K562 (cell line): ENCODE data around the gene ATP6V1F. TPM values are rescaled to one million over a fixed set of nuclear protein-coding genes. Genes with fewer than 3 reads are reported as not detected.

ENCODE experiments used
- ATAC-seq: fragments of 200-7000 bp; cut with Tn5 transposase; 3 replicates; pipeline ENCODE4 v1.9.1; 2020; ENCODE audit warnings: moderate library complexity
- BruUV-seq: library from RNA; stranded (reverse); fragments of 400-500 nt; replicated peaks from 2 replicates; lab custom pipeline; 2021; lab: Mats Ljungman, UMichigan
- CTCF ChIA-PET: fragments of 300-600 bp; formaldehyde crosslinking; extraction: SDS; loops from one replicate; lab custom pipeline; 2021; ENCODE audit warnings: low intra/inter-chr PET ratio; lab: Yijun Ruan, JAX
- POLR2A ChIA-PET: fragments of 300-600, 350-650 bp; sonication (Branson Sonifier 250); formaldehyde crosslinking; extraction: SDS; loops from one replicate; lab custom pipeline; 2021; ENCODE audit warnings: antibody characterized with exemption, inconsistent platforms; lab: Yijun Ruan, JAX
- DNase-seq, 4 experiments: peaks; one replicate each; pipeline versions ENCODE4 v3.0.0 to v3.0.0-alpha.2; 2011 to 2018; ENCODE audit warnings: low spot score in 3 of 4, mixed read lengths in 3 of 4; ENCODE audit errors: extremely low read depth in 1 of 4
- FAIRE-seq: peaks from 2 replicates; lab custom pipeline; 2011; peaks lifted over from hg19 to GRCh38; lab: Jason Lieb, UNC
- H2AFZ ChIP-seq: 2 replicates; pipeline ENCODE4 v1.6.0; 2011; ENCODE audit warnings: low read depth, low read length, control low read depth, inconsistent platforms
- H3K27ac ChIP-seq: fragments of 200-600 bp; 3 replicates; pipeline ENCODE4 v1.8.0; 2011; ENCODE audit warnings: low read depth, mild to moderate bottlenecking, control low read depth, inconsistent platforms, low read length, moderate library complexity, mixed read lengths; ENCODE audit errors: extremely low read depth
- H3K27me3 ChIP-seq, 2 experiments: fragments of 300-600 bp in 1 of 2; 2 replicates in 1 of 2; 3 replicates in 1 of 2; pipeline versions ENCODE4 v1.6.0 to v1.8.0; 2011; ENCODE audit warnings: inconsistent platforms in 2 of 2, low read length in 2 of 2, mild to moderate bottlenecking in 1 of 2, mixed read lengths in 1 of 2, moderate library complexity in 1 of 2; ENCODE audit not compliant: control insufficient read depth in 2 of 2, insufficient read depth in 2 of 2
- H3K36me3 ChIP-seq: fragments of 300-600 bp; 3 replicates; pipeline ENCODE4 v1.8.0; 2011; ENCODE audit warnings: mild to moderate bottlenecking, low read length, inconsistent platforms; ENCODE audit not compliant: control insufficient read depth, insufficient read depth
- H3K4me1 ChIP-seq, 2 experiments: fragments of 200-600 bp in 1 of 2; replicated peaks in 1 of 2; 2 replicates in 1 of 2; 3 replicates in 1 of 2; pipeline versions ENCODE4 v1.5.1 to v1.8.0; 2011; ENCODE audit warnings: inconsistent platforms in 2 of 2, low read length in 2 of 2, mild to moderate bottlenecking in 1 of 2, mixed read lengths in 1 of 2, moderate library complexity in 1 of 2; ENCODE audit not compliant: control insufficient read depth in 2 of 2, insufficient read depth in 2 of 2
- H3K4me2 ChIP-seq: 2 replicates; pipeline ENCODE4 v1.6.1; 2011; ENCODE audit warnings: low read length, control low read depth, inconsistent platforms, mixed read lengths; ENCODE audit not compliant: insufficient read depth
- H3K4me3 ChIP-seq: fragments of 200-600 bp; sonication (generic), shearing (Covaris generic); 2 replicates; pipeline ENCODE4 v1.5.1; 2016; ENCODE audit warnings: control low read depth, inconsistent platforms
- H3K79me2 ChIP-seq: fragments of 200-600 bp; 3 replicates; pipeline ENCODE4 v1.8.0; 2011; ENCODE audit warnings: low read length, inconsistent platforms; ENCODE audit not compliant: control insufficient read depth, insufficient read depth
- H3K9ac ChIP-seq, 2 experiments: 2 replicates each; pipeline versions ENCODE4 v1.6.0 to v1.6.1; 2011; ENCODE audit warnings: low read depth in 2 of 2, low read length in 2 of 2, control low read depth in 1 of 2, inconsistent platforms in 1 of 2, mild to moderate bottlenecking in 1 of 2, mixed read lengths in 1 of 2; ENCODE audit not compliant: insufficient read depth in 1 of 2
- H3K9me1 ChIP-seq: one replicate; pipeline ENCODE4 v1.6.0; 2011; ENCODE audit warnings: inconsistent platforms, mild to moderate bottlenecking, low read length, moderate library complexity; ENCODE audit not compliant: control insufficient read depth, insufficient read depth
- H3K9me3 ChIP-seq: replicated peaks from 2 replicates; pipeline ENCODE4 v1.5.1; 2011; ENCODE audit warnings: low read depth, low read length, inconsistent platforms; ENCODE audit not compliant: control insufficient read depth, insufficient read depth
- H4K20me1 ChIP-seq: replicated peaks from 2 replicates; pipeline ENCODE4 v1.6.1; 2011; ENCODE audit warnings: low read length, inconsistent platforms, mixed read lengths; ENCODE audit not compliant: control insufficient read depth, insufficient read depth
- CREB1 ChIP-seq, 2 experiments: sonication (generic) in 1 of 2; formaldehyde crosslinking in 1 of 2; IDR thresholded peaks; 2 replicates each; pipeline versions ENCODE4 v1.6.1 to v1.8.0; 2012 to 2022; ENCODE audit warnings: inconsistent platforms in 1 of 2, mild to moderate bottlenecking in 1 of 2, missing genetic modification reagents in 1 of 2, moderate library complexity in 1 of 2
- DDX20 ChIP-seq: fragments of 450-650 bp; IDR thresholded peaks from 2 replicates; pipeline ENCODE4 v1.6.1; 2016; ENCODE audit warnings: missing genetic modification characterization, low read depth, mild to moderate bottlenecking, missing compliant biosample characterization, moderate library complexity
- FOXK2 ChIP-seq, 2 experiments: fragments of 450-650 bp; IDR thresholded peaks in 1 of 2; conservative IDR thresholded peaks in 1 of 2; 2 replicates each; pipeline ENCODE4 v1.6.1; 2016; ENCODE audit warnings: low read depth in 2 of 2, mild to moderate bottlenecking in 1 of 2
- LARP7 ChIP-seq: fragments of 450-650 bp; IDR thresholded peaks from 2 replicates; pipeline ENCODE4 v1.6.1; 2016
- MCM3 ChIP-seq: fragments of 450-650 bp; IDR thresholded peaks from 2 replicates; pipeline ENCODE4 v1.6.1; 2016
- NBN ChIP-seq: fragments of 450-650 bp; IDR thresholded peaks from 2 replicates; pipeline ENCODE4 v1.6.1; 2016; ENCODE audit warnings: low read depth, mild to moderate bottlenecking
- NCOA2 ChIP-seq, 2 experiments: fragments of 450-650 bp; IDR thresholded peaks; 2 replicates each; pipeline ENCODE4 v1.6.1; 2018; ENCODE audit warnings: mild to moderate bottlenecking in 2 of 2, moderate library complexity in 1 of 2; ENCODE audit not compliant: partially characterized antibody in 2 of 2
- SIRT6 ChIP-seq: IDR thresholded peaks from one replicate; pipeline ENCODE4 v1.6.1; 2012; ENCODE audit warnings: low read depth, mild to moderate bottlenecking, control low read depth, inconsistent platforms, low read length, moderate library complexity
- THRB ChIP-seq: fragments of 450-650 bp; formaldehyde crosslinking; conservative IDR thresholded peaks from 2 replicates; pipeline ENCODE4 v1.4.0; 2022; ENCODE audit warnings: mild to moderate bottlenecking, missing genetic modification characterization
- USF1 ChIP-seq: sonication (generic); formaldehyde crosslinking; IDR thresholded peaks from 2 replicates; pipeline ENCODE4 v1.9.0; 2022; ENCODE audit warnings: mild to moderate bottlenecking, missing genetic modification reagents
- ZNF280B ChIP-seq: fragments of 250-450 bp; sonication (Bioruptor Pico); IDR thresholded peaks from 2 replicates; pipeline ENCODE4 v1.5.1; 2021; ENCODE audit warnings: mild to moderate bottlenecking
- ZNF347 ChIP-seq: fragments of 450-650 bp; formaldehyde crosslinking; IDR thresholded peaks from 2 replicates; pipeline ENCODE4 v1.4.0; 2020; ENCODE audit warnings: low read depth, mild to moderate bottlenecking, moderate library complexity
- ZNF644 ChIP-seq: fragments of 200-800 bp; sonication (Bioruptor generic); IDR thresholded peaks from 2 replicates; pipeline ENCODE4 v1.6.1; 2016; ENCODE audit warnings: low read depth, missing genetic modification characterization, missing compliant biosample characterization
- ZNF717 ChIP-seq: fragments of 250-450 bp; sonication (Bioruptor Pico); IDR thresholded peaks from 2 replicates; pipeline ENCODE4 v1.5.0; 2021
- ZNF79 ChIP-seq: fragments of 250-450 bp; sonication (Bioruptor Pico); IDR thresholded peaks from 2 replicates; pipeline ENCODE4 v1.4.0; 2020; ENCODE audit warnings: low read depth, mild to moderate bottlenecking, moderate library complexity
- WGBS: fragments of 100-300 bp; shearing (Covaris generic); methylation state at CpG from one replicate; pipeline ENCODE4 v1.1.6; 2016; ENCODE audit warnings: low coverage, mixed read lengths; ENCODE audit not compliant: insufficient coverage; ENCODE audit errors: missing lambda C conversion rate; 5-methylcytosine and 5-hydroxymethylcytosine counted together
- in situ Hi-C: fragments of 300-500 bp; cut with MboI; formaldehyde crosslinking; loops from 4 replicates; pipeline ENCODE4 v1.15.0; 2018; ENCODE audit warnings: inconsistent platforms, mixed read lengths
- intact Hi-C: fragments of 100-400 bp; cut with micrococcal nuclease; formaldehyde crosslinking; loops from 2 replicates; pipeline ENCODE4 v1.14.2; 2022
- polyA plus RNA-seq, 8 experiments: library from polyadenylated mRNA; depleted of rRNA in 4 of 8; stranded (reverse) in 5 of 8; unstranded in 3 of 8; fragments of >200 nt; fragmentation: Nextera tagmentation in 2 of 8; fragmentation: Illumina TruSeq in 1 of 8; extraction: Ambion mirVana in 2 of 8; extraction: Trizol in 1 of 8; gene quantifications; 2 replicates each; pipeline versions ENCODE4 v1.2.1 to v1.2.3, GENCODE V29; 2011 to 2014; ENCODE audit warnings: inconsistent platforms in 1 of 8, missing spikeins in 1 of 8
- total RNA-seq, 7 experiments: library from RNA; depleted of rRNA in 6 of 7; stranded (reverse); fragments of >200 nt in 6 of 7; fragmentation: Illumina TruSeq in 2 of 7; extraction: Trizol in 2 of 7; gene quantifications; 2 replicates each; pipeline versions ENCODE4 v1.2.1 to v1.2.3, GENCODE V29; 2011 to 2021; ENCODE audit warnings: low replicate concordance in 1 of 7

ATP6V1F gene
- total and polyA plus RNA-seq, 9 of the 15 experiments (the other 6 are each of a cell fraction or from before 2014, with no cell fraction given): 206 to 1,123 (median 542) TPM

GRCh38 chr7:128904381-128905197 is 41.9 kb downstream of the ATP6V1F start:
- intact Hi-C loops: loop anchor here (1.0 kb wide), 2 partner anchors 187 to 306 kb away; no protein-coding TSS in a partner anchor
- peaks cover 13 to 29% of the 10 kb centered on the region in 2 experiments for H3K4me1 ChIP-seq
- no peak overlapping the region for H3K4me3 ChIP-seq
- 5% methylated on average over 8 of the region's 8 CpGs for WGBS
- H3K9me1 ChIP-seq: no peaks in the 10 kb centered on the region
- H3K27ac ChIP-seq: no peak overlapping the region
- POLR2A ChIA-PET: interaction anchor here (0.5 to 0.6 kb wide), 2 partner anchors 92 to 213 kb away, joined by 3 read pairs; no protein-coding TSS in a partner anchor
- no TSS peak for BruUV-seq
- ATAC-seq: peak; percentile 76
- H3K4me2 ChIP-seq: no peak overlapping the region
- no peaks in the 10 kb centered on the region for H4K20me1 ChIP-seq
- CTCF ChIA-PET: interaction anchor here (0.9 to 1.6 kb wide), 3 partner anchors 187 to 309 kb away, joined by 3 to 10 read pairs (median 5); no protein-coding TSS in a partner anchor
- peak; percentile 64 to 78 (median 72) for DNase-seq
- H2AFZ ChIP-seq: no peak overlapping the region
- peaks cover 16 to 32% of the 10 kb centered on the region in 2 experiments for H3K27me3 ChIP-seq
- peak overlapping the region in 1 of 2 experiments; percentile 26; a peak in 1 of 4 replicates for H3K9ac ChIP-seq
- H3K36me3 ChIP-seq: no peaks in the 10 kb centered on the region
- in situ Hi-C loops: no loop called here
- no peaks in the 10 kb centered on the region for H3K79me2 ChIP-seq
- H3K9me3 ChIP-seq: peaks cover 2% of the 10 kb centered on the region; the same call in 1 of the 2 replicates
- FAIRE-seq: peak; percentile 92
- peak in 1 of 2 experiments; percentile 36; a peak in 1 of 4 replicates for TF ChIP-seq FOXK2 (conservative IDR thresholded peaks at IDR 0.05 in 1 of 2, IDR thresholded peaks at IDR 0.05 in 1 of 2; ENCODE audit: low read depth in 2 of 2)
- no peak for TF ChIP-seq CREB1 (IDR thresholded peaks at IDR 0.05)
- peak; percentile 40; the same call in 1 of the 2 replicates for TF ChIP-seq CREB1 (CRISPR knock-in tag; IDR thresholded peaks at IDR 0.05)
- no peak for TF ChIP-seq SIRT6
- peak; percentile 82 for TF ChIP-seq USF1 (CRISPR knock-in tag)
- TF ChIP-seq MCM3: no peak
- TF ChIP-seq NBN: peak; percentile 14; the same call in 1 of the 2 replicates
- TF ChIP-seq ZNF644 (tag): no peak
- no peak for TF ChIP-seq DDX20
- TF ChIP-seq ZNF347: no peak
- no peak for TF ChIP-seq ZNF280B (CRISPR knock-in tag)
- TF ChIP-seq ZNF79 (CRISPR knock-in tag): no peak
- no peak for TF ChIP-seq ZNF717 (CRISPR knock-in tag)
- no peak for TF ChIP-seq LARP7
- no peak for TF ChIP-seq NCOA2 (IDR thresholded peaks at IDR 0.05; ENCODE audit: partially characterized antibody in 2 of 2)
- 0 out of 2 replicates have a peak, but pooled peaks have one; percentile 9 for TF ChIP-seq THRB (CRISPR knock-in tag)
